Natural killer cell (primary cell): ENCODE measurements around the gene SHROOM3. TPM values are rescaled to one million over a fixed set of nuclear protein-coding genes. Genes with fewer than 3 reads are reported as not detected.

Experiments
- ATAC-seq, 3 donors: fragments of 150-1000 bp in 2 of 3; fragments of 200-7000 bp in 1 of 3; cut with Tn5 transposase; 1 replicate in 1 of 3; 2 replicates in 2 of 3; pipeline ENCODE4 v1.10.0; 2021; ENCODE audit warnings: mild to moderate bottlenecking in 2 of 3, moderate library complexity in 2 of 3
- DNase-seq, 2 donors: peaks; one replicate each; pipeline versions ENCODE4 v3.0.0 to v3.0.0-alpha.2; 2013 to 2021; ENCODE audit warnings: mixed read lengths in 1 of 2
- H3K27ac ChIP-seq: one replicate; pipeline ENCODE4 v1.5.1; 2013; ENCODE audit warnings: mild to moderate bottlenecking, low read length
- H3K27me3 ChIP-seq: one replicate; pipeline ENCODE4 v1.6.1; 2013; ENCODE audit warnings: low read length; ENCODE audit not compliant: control insufficient read depth, insufficient read depth
- H3K36me3 ChIP-seq: one replicate; pipeline ENCODE4 v1.6.1; 2013; ENCODE audit warnings: low read length; ENCODE audit not compliant: control insufficient read depth, insufficient read depth
- H3K4me1 ChIP-seq: one replicate; pipeline ENCODE4 v1.6.1; 2013; ENCODE audit warnings: low read length; ENCODE audit not compliant: control insufficient read depth, insufficient read depth
- H3K4me3 ChIP-seq: one replicate; pipeline ENCODE4 v1.5.1; 2013; ENCODE audit warnings: low read length
- H3K9me3 ChIP-seq: one replicate; pipeline ENCODE4 v1.6.1; 2013; ENCODE audit warnings: low read length; ENCODE audit not compliant: control insufficient read depth, insufficient read depth
- H3K27ac Mint-ChIP-seq, 2 donors: one replicate each; pipeline ENCODE4 v1.8.0; 2022; ENCODE audit warnings: mild to moderate bottlenecking in 2 of 2, mixed read lengths in 2 of 2, moderate library complexity in 1 of 2
- H3K27me3 Mint-ChIP-seq, 2 donors: one replicate each; pipeline ENCODE4 v1.8.0; 2022; ENCODE audit warnings: low read depth in 2 of 2, mixed read lengths in 2 of 2
- H3K36me3 Mint-ChIP-seq: one replicate; pipeline ENCODE4 v1.8.0; 2022; ENCODE audit warnings: mixed read lengths
- H3K4me1 Mint-ChIP-seq, 2 donors: one replicate each; pipeline ENCODE4 v1.8.0; 2022; ENCODE audit warnings: mixed read lengths in 2 of 2
- H3K4me3 Mint-ChIP-seq: one replicate; pipeline ENCODE4 v1.8.0; 2022; ENCODE audit warnings: mild to moderate bottlenecking, moderate library complexity, mixed read lengths
- H3K9me3 Mint-ChIP-seq, 2 donors: one replicate each; pipeline ENCODE4 v1.8.0; 2022; ENCODE audit warnings: mixed read lengths in 2 of 2
- WGBS: methylation state at CpG from one replicate; pipeline ENCODE4 v1.1.7; 2013; ENCODE audit warnings: missing lambda C conversion rate; ENCODE audit not compliant: insufficient coverage; 5-methylcytosine and 5-hydroxymethylcytosine counted together
- intact Hi-C: fragments of 100-400 bp; cut with micrococcal nuclease; formaldehyde crosslinking; loops from one replicate; pipeline ENCODE4 v1.14.2; 2022
- total RNA-seq, 4 donors: library from RNA; stranded (reverse); fragments of 120-200 nt in 1 of 4; gene quantifications; one replicate each; pipeline versions ENCODE4 v1.2.3 to v1.2.4, GENCODE V29; 2013 to 2022
- TF ChIP-seq, protein P1 (sequence below): fragments of 200-600 bp; IDR thresholded peaks from one replicate; pipeline ENCODE4 v1.8.0; 2022; ENCODE audit warnings: antibody characterized with exemption

The SHROOM3 gene
- total RNA-seq, 3 donors from 2014 or later (not counting 1 experiment from before 2014, with no cell fraction given) = 0.63 TPM; not detected in 2

- no peaks in the 10 kb centered on the region for H3K4me1 ChIP-seq
- no peaks in the 10 kb centered on the region for H3K9me3 ChIP-seq
- DNase-seq (no peak), ATAC-seq (no peak)
- Mint-ChIP-seq H3K9me3 (no peaks in the 10 kb centered on the region), H3K27ac (no peak overlapping the region), H3K36me3 (no peaks in the 10 kb centered on the region), H3K4me1 (peaks cover 6 to 7% of the 10 kb centered on the region in 2 donors), H3K27me3 (peaks cover 15 to 25% of the 10 kb centered on the region in 2 donors), H3K4me3 (no peak overlapping the region)
- H3K27me3 ChIP-seq = peaks cover 8% of the 10 kb centered on the region
- WGBS = 87% methylated on average over 9 of the region's 10 CpGs
- H3K27ac ChIP-seq = no peak overlapping the region
- TF ChIP-seq, protein P1, sequence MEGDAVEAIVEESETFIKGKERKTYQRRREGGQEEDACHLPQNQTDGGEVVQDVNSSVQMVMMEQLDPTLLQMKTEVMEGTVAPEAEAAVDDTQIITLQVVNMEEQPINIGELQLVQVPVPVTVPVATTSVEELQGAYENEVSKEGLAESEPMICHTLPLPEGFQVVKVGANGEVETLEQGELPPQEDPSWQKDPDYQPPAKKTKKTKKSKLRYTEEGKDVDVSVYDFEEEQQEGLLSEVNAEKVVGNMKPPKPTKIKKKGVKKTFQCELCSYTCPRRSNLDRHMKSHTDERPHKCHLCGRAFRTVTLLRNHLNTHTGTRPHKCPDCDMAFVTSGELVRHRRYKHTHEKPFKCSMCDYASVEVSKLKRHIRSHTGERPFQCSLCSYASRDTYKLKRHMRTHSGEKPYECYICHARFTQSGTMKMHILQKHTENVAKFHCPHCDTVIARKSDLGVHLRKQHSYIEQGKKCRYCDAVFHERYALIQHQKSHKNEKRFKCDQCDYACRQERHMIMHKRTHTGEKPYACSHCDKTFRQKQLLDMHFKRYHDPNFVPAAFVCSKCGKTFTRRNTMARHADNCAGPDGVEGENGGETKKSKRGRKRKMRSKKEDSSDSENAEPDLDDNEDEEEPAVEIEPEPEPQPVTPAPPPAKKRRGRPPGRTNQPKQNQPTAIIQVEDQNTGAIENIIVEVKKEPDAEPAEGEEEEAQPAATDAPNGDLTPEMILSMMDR = no peak
- intact Hi-C loops = no loop called here
- H3K4me3 ChIP-seq = no peak overlapping the region
- no peaks in the 10 kb centered on the region for H3K36me3 ChIP-seq
These were observed 155.1 kb downstream of the SHROOM3 start for GRCh38 chr4:76589872-76590797.

GRCh38 chr4:76590798-76591281 is 155.8 kb downstream of the SHROOM3 start:
- no peak overlapping the region for H3K27ac Mint-ChIP-seq
- H3K4me3 Mint-ChIP-seq = no peak overlapping the region
- no peak for ATAC-seq
- TF ChIP-seq, protein P1 = no peak
- no peaks in the 10 kb centered on the region for H3K4me1 ChIP-seq
- peaks cover 2 to 4% of the 10 kb centered on the region in 2 donors for H3K4me1 Mint-ChIP-seq
- H3K4me3 ChIP-seq = no peak overlapping the region
- no peaks in the 10 kb centered on the region for H3K36me3 ChIP-seq
- no peaks in the 10 kb centered on the region for H3K9me3 ChIP-seq
- 92% methylated on average over 6 of the region's 6 CpGs for WGBS
- intact Hi-C loops = no loop called here
- peaks cover 6% of the 10 kb centered on the region for H3K27me3 ChIP-seq
- no peaks in the 10 kb centered on the region for H3K36me3 Mint-ChIP-seq
- no peaks in the 10 kb centered on the region for H3K9me3 Mint-ChIP-seq
- H3K27me3 Mint-ChIP-seq = peaks cover 8 to 19% of the 10 kb centered on the region in 2 donors
- no peak overlapping the region for H3K27ac ChIP-seq
- no peak for DNase-seq

DNA sequence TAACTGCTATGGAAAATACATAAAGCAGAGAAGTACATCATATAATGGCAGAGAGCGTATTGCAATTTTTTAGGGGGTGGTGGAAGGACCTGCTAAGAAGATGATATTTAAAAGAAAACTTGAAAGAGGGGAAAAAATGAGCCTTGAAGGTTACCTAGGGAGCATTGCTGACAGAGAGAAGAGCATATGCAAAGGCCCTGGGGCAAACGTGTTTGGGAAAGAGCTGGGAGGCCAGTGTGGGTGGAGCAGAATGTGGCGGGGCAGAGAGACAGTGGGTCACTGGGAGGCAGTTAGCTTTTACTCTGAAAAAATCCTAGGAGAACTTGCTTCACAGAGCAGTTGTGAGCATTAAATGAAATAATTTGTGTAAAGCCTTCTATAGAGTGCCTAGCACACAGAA is 157.0 kb downstream of the SHROOM3 start:
- H3K4me3 Mint-ChIP-seq = no peak overlapping the region
- H3K9me3 Mint-ChIP-seq = no peaks in the 10 kb centered on the region
- H3K27ac Mint-ChIP-seq = no peak overlapping the region
- intact Hi-C loops = no loop called here
- peaks cover 4 to 13% of the 10 kb centered on the region in 2 donors for H3K27me3 Mint-ChIP-seq
- no peaks in the 10 kb centered on the region for H3K4me1 Mint-ChIP-seq
- no peaks in the 10 kb centered on the region for H3K9me3 ChIP-seq
- H3K36me3 ChIP-seq = no peaks in the 10 kb centered on the region
- 97% methylated on average over 3 of the region's 3 CpGs for WGBS
- H3K27ac ChIP-seq = no peak overlapping the region
- no peaks in the 10 kb centered on the region for H3K4me1 ChIP-seq
- TF ChIP-seq, protein P1 = no peak
- H3K4me3 ChIP-seq = no peak overlapping the region
- no peak for DNase-seq
- no peaks in the 10 kb centered on the region for H3K36me3 Mint-ChIP-seq
- ATAC-seq = no peak
- H3K27me3 ChIP-seq = peaks cover 2% of the 10 kb centered on the region
